ENCODE results near the gene SLC2A4RG. TPM values are rescaled to one million over a fixed set of nuclear protein-coding genes. Genes with fewer than 3 reads are reported as not detected.

Gene SLC2A4RG
- total and polyA plus RNA-seq, 2 donors (not counting 3 experiments of a cell fraction or from before 2014, with no cell fraction given): 41.7 to 69.4 TPM

DNA sequence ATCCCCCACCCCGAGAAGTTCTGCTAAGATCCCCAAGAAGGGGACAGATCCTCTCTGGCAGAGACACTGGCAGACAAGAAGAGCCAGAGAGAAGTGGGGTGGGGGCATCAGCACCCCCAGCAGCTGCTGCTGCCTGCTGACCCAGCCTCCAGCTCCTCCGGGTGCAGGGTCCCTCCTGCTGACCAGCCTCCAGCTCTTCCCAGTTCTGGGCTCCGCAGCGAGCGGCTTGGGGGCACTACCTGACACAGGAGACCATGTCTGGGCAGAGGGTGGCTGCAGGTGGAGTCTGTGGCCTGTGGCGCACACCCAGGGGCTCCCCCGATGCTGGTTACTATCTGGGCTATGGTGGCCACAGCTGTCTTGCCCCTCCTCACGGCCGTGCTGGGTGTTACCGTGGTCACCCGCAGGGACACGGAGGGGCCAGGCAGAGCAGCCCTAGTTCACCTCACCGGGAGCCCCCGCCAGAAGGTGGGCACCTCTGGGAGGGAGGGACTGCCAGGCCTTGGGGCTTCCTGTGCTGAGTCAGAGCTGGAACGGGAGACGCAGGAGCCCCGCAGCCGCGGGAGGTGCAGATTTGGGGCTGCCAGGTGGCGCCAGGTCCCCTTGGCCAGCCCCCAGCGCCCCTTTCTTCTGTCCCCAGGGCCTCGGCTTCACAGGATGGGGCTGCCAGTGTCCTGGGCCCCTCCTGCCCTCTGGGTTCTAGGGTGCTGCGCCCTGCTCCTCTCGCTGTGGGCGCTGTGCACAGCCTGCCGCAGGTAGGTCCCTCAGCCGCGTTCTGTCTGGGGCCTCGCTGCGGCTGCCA lies 2.5 kb upstream of the SLC2A4RG start:
- Histone ChIP-seq H3K4me2 (ENCODE audit: insufficient read depth, low read length) (no peak overlapping the region), H3K4me3 (replicated peaks in 1 of 3; ENCODE audit: insufficient read depth in 1 of 3, low read depth in 1 of 3, low read length in 3 of 3) (no peak overlapping the region), H3K9me1 (replicated peaks; ENCODE audit: control insufficient read depth, extremely low read depth, insufficient read depth, low read length) (no peaks in the 10 kb centered on the region), H2AFZ (ENCODE audit: low read depth, low read length) (no peak overlapping the region), H3K9ac (replicated peaks; ENCODE audit: extremely low read depth, insufficient read depth, low read length) (no peak overlapping the region), H3K79me2 (ENCODE audit: control insufficient read depth, insufficient read depth, low read length) (peaks cover 3% of the 10 kb centered on the region), H4K20me1 (replicated peaks; ENCODE audit: control insufficient read depth, extremely low read depth, insufficient read depth, low read length) (no peaks in the 10 kb centered on the region), H3K9me3 (replicated peaks; ENCODE audit: control insufficient read depth, insufficient read depth, low read length) (no peaks in the 10 kb centered on the region), H3K4me1 (ENCODE audit: control insufficient read depth, extremely low read depth, insufficient read depth, low read length) (peaks cover 9% of the 10 kb centered on the region), H3K27me3 (ENCODE audit: control insufficient read depth in 2 of 2, insufficient read depth in 2 of 2, low read length in 2 of 2) (no peaks in the 10 kb centered on the region), H3K36me3 (ENCODE audit: control insufficient read depth in 2 of 2, extremely low read depth in 1 of 2, insufficient read depth in 2 of 2, low read length in 2 of 2) (peaks cover 0 to 28% of the 10 kb centered on the region in 2 experiments), H3K27ac (ENCODE audit: insufficient read depth, low read depth, low read length) (no peak overlapping the region)
- ChIA-PET POLR2A (no interaction called here), CTCF (interaction anchor here (0.6 to 1.0 kb wide), 3 partner anchors 29 to 199 kb away, joined by 3 to 5 read pairs (median 3); partner anchors contain the start of genes ARFRP1 and ZGPAT)
- TF ChIP-seq POLR2A (IDR thresholded peaks at IDR 0.05; ENCODE audit: low read depth, low read length) (no peak), GATA2 (IDR thresholded peaks at IDR 0.05; ENCODE audit: insufficient read depth, insufficient read length, low read depth, low read length) (no peak), MYC (IDR thresholded peaks at IDR 0.05; ENCODE audit: low read depth, low read length) (no peak), POLR2AphosphoS5 (IDR thresholded peaks at IDR 0.05; ENCODE audit: insufficient read depth, low read depth, low read length) (no peak), EZH2 (IDR thresholded peaks at IDR 0.05; ENCODE audit: borderline replicate concordance, low read depth, low read length, severe bottlenecking) (no peak)
- TF ChIP-seq, protein P1, sequence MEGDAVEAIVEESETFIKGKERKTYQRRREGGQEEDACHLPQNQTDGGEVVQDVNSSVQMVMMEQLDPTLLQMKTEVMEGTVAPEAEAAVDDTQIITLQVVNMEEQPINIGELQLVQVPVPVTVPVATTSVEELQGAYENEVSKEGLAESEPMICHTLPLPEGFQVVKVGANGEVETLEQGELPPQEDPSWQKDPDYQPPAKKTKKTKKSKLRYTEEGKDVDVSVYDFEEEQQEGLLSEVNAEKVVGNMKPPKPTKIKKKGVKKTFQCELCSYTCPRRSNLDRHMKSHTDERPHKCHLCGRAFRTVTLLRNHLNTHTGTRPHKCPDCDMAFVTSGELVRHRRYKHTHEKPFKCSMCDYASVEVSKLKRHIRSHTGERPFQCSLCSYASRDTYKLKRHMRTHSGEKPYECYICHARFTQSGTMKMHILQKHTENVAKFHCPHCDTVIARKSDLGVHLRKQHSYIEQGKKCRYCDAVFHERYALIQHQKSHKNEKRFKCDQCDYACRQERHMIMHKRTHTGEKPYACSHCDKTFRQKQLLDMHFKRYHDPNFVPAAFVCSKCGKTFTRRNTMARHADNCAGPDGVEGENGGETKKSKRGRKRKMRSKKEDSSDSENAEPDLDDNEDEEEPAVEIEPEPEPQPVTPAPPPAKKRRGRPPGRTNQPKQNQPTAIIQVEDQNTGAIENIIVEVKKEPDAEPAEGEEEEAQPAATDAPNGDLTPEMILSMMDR (IDR thresholded peaks at IDR 0.05; ENCODE audit: extremely low read depth in 1 of 2, insufficient read depth in 1 of 2, low read depth in 1 of 2, low read length in 2 of 2): no peak
- TF ChIP-seq, protein P2, sequence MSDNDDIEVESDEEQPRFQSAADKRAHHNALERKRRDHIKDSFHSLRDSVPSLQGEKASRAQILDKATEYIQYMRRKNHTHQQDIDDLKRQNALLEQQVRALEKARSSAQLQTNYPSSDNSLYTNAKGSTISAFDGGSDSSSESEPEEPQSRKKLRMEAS (IDR thresholded peaks at IDR 0.05; ENCODE audit: insufficient read depth, insufficient read length): no peak
- FAIRE-seq (no peak), DNase-seq (ENCODE audit: low read depth, low spot score) (no peak)
- dilution Hi-C loops (cut with MboI; ENCODE audit: extremely low pct_ligation_motif_present, low sequenced_read_pairs): no loop called here
- intact Hi-C loops (cut with micrococcal nuclease): loop anchor here (5.0 kb wide), 1 partner anchor 40 kb away; the partner anchor contains the start of gene TNFRSF6B
- BruUV-seq (replicated peaks): no TSS peak
